Measurements from ENCODE around the gene ADAM19. TPM values are rescaled to one million over a fixed set of nuclear protein-coding genes. Genes with fewer than 3 reads are reported as not detected.
"Not testable (repeated sequence)": the region's sequence is repeated elsewhere in the genome, so short reads cannot be mapped to it uniquely, and the experiment has no call there.

The ADAM19 gene
- total RNA-seq, 1 experiment from 2014 or later = 62.9 TPM

DNA sequence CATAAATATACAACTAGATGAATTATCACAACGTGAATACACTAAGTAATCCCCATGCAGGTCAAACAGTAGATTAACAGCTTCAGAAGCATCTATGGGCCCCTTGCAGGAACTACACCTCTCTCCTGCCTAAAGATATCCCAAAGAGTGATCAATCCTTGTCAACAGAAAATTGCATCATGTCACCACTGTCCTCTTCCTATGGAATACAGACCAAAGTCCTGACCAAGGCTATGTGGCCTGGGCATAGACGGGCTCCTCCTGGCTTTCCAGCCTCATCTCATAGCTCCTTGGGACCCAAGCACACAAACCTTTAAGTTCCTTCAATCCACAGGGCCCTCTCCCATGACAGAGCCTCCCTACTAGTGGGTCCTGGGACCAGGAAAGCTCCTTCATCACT is 90.2 kb downstream of the ADAM19 start:
- CTCF ChIA-PET = interaction anchor here (0.6 to 1.1 kb wide), 5 partner anchors 140 to 258 kb away, joined by 3 to 4 read pairs (median 3); partner anchors contain the start of gene SOX30
- H3K36me3 ChIP-seq (ENCODE audit: control insufficient read depth, insufficient read depth, low read length) = no peaks in the 10 kb centered on the region; the same call in 1 of the 2 replicates
- intact Hi-C loops (cut with micrococcal nuclease; ENCODE audit: unreplicated experiment) = no loop called here

DNA sequence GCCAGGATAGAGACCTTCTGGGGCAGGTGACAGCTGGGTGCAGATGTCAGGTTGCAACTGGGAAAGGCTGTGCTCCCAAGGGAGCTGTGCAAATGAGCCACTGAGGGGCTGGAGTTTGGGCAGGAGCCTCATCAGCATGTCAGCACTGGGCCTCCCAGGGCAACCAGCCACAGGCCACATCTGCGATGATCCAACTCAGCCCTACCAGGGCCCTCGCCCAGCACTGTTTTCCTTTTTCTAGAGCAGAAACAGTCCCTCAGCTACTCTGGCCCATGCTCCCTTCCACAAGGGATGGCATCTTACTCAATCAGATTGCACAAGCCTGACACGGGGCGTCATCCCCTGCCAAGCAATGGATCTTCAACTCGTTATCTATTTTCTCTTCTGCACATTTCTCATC is 90.8 kb downstream of the ADAM19 start:
- H3K9me3 ChIP-seq = no peaks in the 10 kb centered on the region
- BruUV-seq (replicated peaks) = no TSS peak
- H3K36me3 ChIP-seq (ENCODE audit: control insufficient read depth, insufficient read depth, low read length) = no peaks in the 10 kb centered on the region; the same call in 1 of the 2 replicates
- Mint-ChIP-seq H3K36me3 (ENCODE audit: insufficient read depth, unreplicated experiment) (peaks cover 47% of the 10 kb centered on the region), H3K9me3 (ENCODE audit: unreplicated experiment) (no peaks in the 10 kb centered on the region), H3K27me3 (ENCODE audit: insufficient read depth, unreplicated experiment) (no peaks in the 10 kb centered on the region), H3K4me1 (ENCODE audit: low read depth, unreplicated experiment) (peaks cover 12% of the 10 kb centered on the region), H3K4me3 (ENCODE audit: unreplicated experiment) (no peak overlapping the region), H3K27ac (ENCODE audit: unreplicated experiment) (no peak overlapping the region)
- peak in 1 of 2 experiments; percentile 10 for DNase-seq
- no peaks in the 10 kb centered on the region for H3K4me1 ChIP-seq
- no peaks in the 10 kb centered on the region for H3K27me3 ChIP-seq (replicated peaks; ENCODE audit: control insufficient read depth, insufficient read depth, low read length)
- TF ChIP-seq, protein P1, sequence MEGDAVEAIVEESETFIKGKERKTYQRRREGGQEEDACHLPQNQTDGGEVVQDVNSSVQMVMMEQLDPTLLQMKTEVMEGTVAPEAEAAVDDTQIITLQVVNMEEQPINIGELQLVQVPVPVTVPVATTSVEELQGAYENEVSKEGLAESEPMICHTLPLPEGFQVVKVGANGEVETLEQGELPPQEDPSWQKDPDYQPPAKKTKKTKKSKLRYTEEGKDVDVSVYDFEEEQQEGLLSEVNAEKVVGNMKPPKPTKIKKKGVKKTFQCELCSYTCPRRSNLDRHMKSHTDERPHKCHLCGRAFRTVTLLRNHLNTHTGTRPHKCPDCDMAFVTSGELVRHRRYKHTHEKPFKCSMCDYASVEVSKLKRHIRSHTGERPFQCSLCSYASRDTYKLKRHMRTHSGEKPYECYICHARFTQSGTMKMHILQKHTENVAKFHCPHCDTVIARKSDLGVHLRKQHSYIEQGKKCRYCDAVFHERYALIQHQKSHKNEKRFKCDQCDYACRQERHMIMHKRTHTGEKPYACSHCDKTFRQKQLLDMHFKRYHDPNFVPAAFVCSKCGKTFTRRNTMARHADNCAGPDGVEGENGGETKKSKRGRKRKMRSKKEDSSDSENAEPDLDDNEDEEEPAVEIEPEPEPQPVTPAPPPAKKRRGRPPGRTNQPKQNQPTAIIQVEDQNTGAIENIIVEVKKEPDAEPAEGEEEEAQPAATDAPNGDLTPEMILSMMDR (IDR thresholded peaks at IDR 0.05; ENCODE audit: insufficient read depth in 1 of 2, low read depth in 1 of 2, low read length in 1 of 2, severe bottlenecking in 1 of 2, unreplicated experiment in 1 of 2) = no peak
- no peak overlapping the region for H3K4me3 ChIP-seq (ENCODE audit: low read depth, low read length)
- intact Hi-C loops (cut with micrococcal nuclease; ENCODE audit: unreplicated experiment) = no loop called here
- CTCF ChIA-PET = interaction anchor here (0.8 to 1.1 kb wide), 3 partner anchors 140 to 234 kb away, joined by 3 to 4 read pairs (median 3); partner anchors contain the start of gene SOX30
- POLR2A ChIA-PET = no interaction called here

More for the DNA sequence above, 90.2 kb downstream of the ADAM19 start:
- H3K4me1 ChIP-seq = no peaks in the 10 kb centered on the region
- TF ChIP-seq, protein P1 (IDR thresholded peaks at IDR 0.05; ENCODE audit: insufficient read depth in 1 of 2, low read depth in 1 of 2, low read length in 1 of 2, severe bottlenecking in 1 of 2, unreplicated experiment in 1 of 2) = no peak
- no TSS peak for BruUV-seq (replicated peaks)
- Mint-ChIP-seq H3K27ac (ENCODE audit: unreplicated experiment) (peak overlapping the region; percentile 77), H3K4me3 (ENCODE audit: unreplicated experiment) (no peak overlapping the region), H3K36me3 (ENCODE audit: insufficient read depth, unreplicated experiment) (peaks cover 47% of the 10 kb centered on the region), H3K9me3 (ENCODE audit: unreplicated experiment) (no peaks in the 10 kb centered on the region), H3K4me1 (ENCODE audit: low read depth, unreplicated experiment) (peaks cover 8% of the 10 kb centered on the region), H3K27me3 (ENCODE audit: insufficient read depth, unreplicated experiment) (no peaks in the 10 kb centered on the region)
- no peaks in the 10 kb centered on the region for H3K27me3 ChIP-seq (replicated peaks; ENCODE audit: control insufficient read depth, insufficient read depth, low read length)
- no peaks in the 10 kb centered on the region for H3K9me3 ChIP-seq
- POLR2A ChIA-PET = no interaction called here
- peak in 1 of 2 experiments; percentile 11 for DNase-seq
- no peak overlapping the region for H3K4me3 ChIP-seq (ENCODE audit: low read depth, low read length)

DNA sequence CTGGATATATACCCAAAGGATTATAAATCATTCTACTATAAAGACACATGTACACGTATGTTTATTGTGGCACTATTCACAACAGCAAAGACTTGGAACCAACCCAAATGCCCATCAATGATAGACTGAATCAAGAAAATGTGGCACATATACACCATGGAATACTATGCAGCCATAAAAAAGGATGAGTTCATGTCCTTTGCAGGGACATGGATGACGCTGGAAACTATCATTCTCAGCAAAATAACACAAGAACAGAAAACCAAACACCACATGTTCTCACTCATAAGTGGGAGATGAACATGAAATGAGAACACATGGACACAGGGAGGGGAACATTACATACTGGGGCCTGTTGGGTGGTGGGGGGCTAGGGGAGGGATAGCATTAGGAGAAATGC is 92.9 kb downstream of the ADAM19 start:
- H3K27me3 Mint-ChIP-seq (ENCODE audit: insufficient read depth, unreplicated experiment); BruUV-seq (replicated peaks); H3K4me1 ChIP-seq; H3K27me3 ChIP-seq (replicated peaks; ENCODE audit: control insufficient read depth, insufficient read depth, low read length); DNase-seq; POLR2A ChIA-PET; H3K9me3 ChIP-seq; H3K4me3 ChIP-seq (ENCODE audit: low read depth, low read length); CTCF ChIA-PET; H3K27ac Mint-ChIP-seq (ENCODE audit: unreplicated experiment); H3K4me3 Mint-ChIP-seq (ENCODE audit: unreplicated experiment); H3K36me3 ChIP-seq (ENCODE audit: control insufficient read depth, insufficient read depth, low read length); intact Hi-C loops (cut with micrococcal nuclease; ENCODE audit: unreplicated experiment); H3K9me3 Mint-ChIP-seq (ENCODE audit: unreplicated experiment): not testable (repeated sequence)
- peaks cover 39% of the 10 kb centered on the region for H3K36me3 Mint-ChIP-seq (ENCODE audit: insufficient read depth, unreplicated experiment)
- H3K4me1 Mint-ChIP-seq (ENCODE audit: low read depth, unreplicated experiment) = peaks cover 25% of the 10 kb centered on the region

DNA sequence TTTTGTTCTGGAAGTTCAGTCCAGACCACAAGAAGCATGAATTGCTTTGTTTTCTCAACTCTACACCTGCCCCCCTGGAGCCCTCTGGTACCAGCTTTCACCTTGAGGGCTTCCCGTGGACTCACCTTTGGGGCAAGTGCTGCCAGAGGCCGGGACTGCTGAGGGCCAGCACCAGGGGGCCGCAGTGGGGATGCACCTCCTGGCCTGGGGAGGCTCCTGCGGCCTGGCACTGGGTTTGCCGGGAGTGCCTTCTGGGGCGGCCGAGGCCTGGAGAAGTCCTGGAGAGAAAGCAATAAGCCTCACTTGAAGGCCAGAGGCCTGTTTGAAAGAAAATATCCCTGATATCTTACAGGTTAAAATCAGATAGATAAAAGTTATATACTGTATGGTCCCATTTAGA is 93.9 kb downstream of the ADAM19 start:
- H3K9me3 ChIP-seq = no peaks in the 10 kb centered on the region
- TF ChIP-seq, protein P1 (IDR thresholded peaks at IDR 0.05; ENCODE audit: insufficient read depth in 1 of 2, low read depth in 1 of 2, low read length in 1 of 2, severe bottlenecking in 1 of 2, unreplicated experiment in 1 of 2) = no peak
- H3K4me1 ChIP-seq = peaks cover 12% of the 10 kb centered on the region
- CTCF ChIA-PET = no interaction called here
- Mint-ChIP-seq H3K4me3 (ENCODE audit: unreplicated experiment) (no peak overlapping the region), H3K4me1 (ENCODE audit: low read depth, unreplicated experiment) (peaks cover 34% of the 10 kb centered on the region), H3K27ac (ENCODE audit: unreplicated experiment) (no peak overlapping the region), H3K9me3 (ENCODE audit: unreplicated experiment) (no peaks in the 10 kb centered on the region), H3K27me3 (ENCODE audit: insufficient read depth, unreplicated experiment) (no peaks in the 10 kb centered on the region), H3K36me3 (ENCODE audit: insufficient read depth, unreplicated experiment) (peaks cover 46% of the 10 kb centered on the region)
- intact Hi-C loops (cut with micrococcal nuclease; ENCODE audit: unreplicated experiment) = no loop called here
- POLR2A ChIA-PET = no interaction called here
- no TSS peak for BruUV-seq (replicated peaks)
- H3K27me3 ChIP-seq (replicated peaks; ENCODE audit: control insufficient read depth, insufficient read depth, low read length) = no peaks in the 10 kb centered on the region
- no peak overlapping the region for H3K4me3 ChIP-seq (ENCODE audit: low read depth, low read length)
- H3K36me3 ChIP-seq (ENCODE audit: control insufficient read depth, insufficient read depth, low read length) = no peaks in the 10 kb centered on the region; the same call in 1 of the 2 replicates
- DNase-seq = no peak

Data from Caco-2 (cell line).